GM18519 (cell line): Measurements from ENCODE around the gene FTO.

Experiments used
- ATAC-seq: cut with Tn5 transposase; IDR thresholded peaks from one replicate; pipeline ENCODE4 v1.9.1; 2021; ENCODE audit warnings: mild to moderate bottlenecking, moderate library complexity; ENCODE audit not compliant: unreplicated experiment, low FRiP score

The FTO gene

DNA sequence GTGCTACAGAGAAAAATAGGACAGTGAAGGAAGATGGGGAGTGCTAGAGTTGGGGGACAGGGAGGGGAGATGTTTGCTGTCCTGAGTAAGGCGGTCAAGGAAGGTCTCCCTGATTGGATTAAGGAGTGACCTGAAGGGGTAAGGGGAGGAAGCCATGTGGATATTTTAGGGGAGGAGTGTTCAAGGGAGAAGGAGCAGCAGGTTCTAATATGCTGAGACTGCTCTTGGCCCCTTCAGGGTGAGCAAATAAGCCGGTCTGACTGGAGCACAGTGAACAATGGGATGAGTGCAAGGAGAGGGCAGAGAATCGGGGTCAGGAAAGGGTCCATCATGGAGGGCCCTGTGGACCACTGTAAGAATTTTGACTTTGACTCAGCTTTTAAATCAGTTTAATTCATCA is 393.8 kb downstream of the FTO start:
- ATAC-seq: no peak

DNA sequence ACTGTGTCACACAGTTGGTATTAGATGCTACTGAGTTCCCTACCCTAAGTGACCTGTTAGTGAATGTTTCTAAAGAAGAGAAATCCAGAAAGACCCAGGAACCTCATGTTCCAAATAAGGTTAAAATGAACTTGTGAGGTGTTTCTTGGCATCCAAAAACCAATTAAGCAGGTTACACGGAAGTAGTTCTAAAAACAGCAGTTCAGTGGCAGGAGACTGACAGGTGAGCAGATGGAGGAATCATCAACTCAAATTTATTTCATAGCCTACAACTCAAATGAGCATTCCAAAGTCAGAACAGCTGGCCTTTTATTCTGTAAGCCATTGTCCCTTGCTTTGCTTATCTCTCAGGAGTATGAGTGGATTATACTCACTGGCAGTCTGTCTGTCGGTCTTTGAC is 394.3 kb downstream of the FTO start:
- ATAC-seq: no peak

DNA sequence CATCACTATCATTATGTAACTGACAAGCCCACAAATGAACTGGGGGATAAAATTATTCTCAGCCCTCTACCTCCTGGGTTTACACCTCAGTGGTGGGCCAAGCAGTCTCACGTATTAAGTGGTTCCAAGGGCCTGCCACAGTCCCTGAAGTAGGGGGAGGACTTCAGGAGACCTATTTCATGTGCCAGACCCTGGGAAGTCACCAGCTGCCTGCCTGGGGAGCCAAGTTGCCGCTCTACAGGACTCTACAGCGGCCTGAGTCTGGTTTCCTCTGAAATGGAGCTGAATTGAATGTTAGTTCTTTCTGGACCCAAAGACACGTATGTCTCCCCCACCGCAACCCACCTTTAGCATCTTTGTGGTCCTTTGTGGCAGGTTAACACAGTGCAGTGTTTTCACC is 395.7 kb downstream of the FTO start:
- no peak for ATAC-seq

DNA sequence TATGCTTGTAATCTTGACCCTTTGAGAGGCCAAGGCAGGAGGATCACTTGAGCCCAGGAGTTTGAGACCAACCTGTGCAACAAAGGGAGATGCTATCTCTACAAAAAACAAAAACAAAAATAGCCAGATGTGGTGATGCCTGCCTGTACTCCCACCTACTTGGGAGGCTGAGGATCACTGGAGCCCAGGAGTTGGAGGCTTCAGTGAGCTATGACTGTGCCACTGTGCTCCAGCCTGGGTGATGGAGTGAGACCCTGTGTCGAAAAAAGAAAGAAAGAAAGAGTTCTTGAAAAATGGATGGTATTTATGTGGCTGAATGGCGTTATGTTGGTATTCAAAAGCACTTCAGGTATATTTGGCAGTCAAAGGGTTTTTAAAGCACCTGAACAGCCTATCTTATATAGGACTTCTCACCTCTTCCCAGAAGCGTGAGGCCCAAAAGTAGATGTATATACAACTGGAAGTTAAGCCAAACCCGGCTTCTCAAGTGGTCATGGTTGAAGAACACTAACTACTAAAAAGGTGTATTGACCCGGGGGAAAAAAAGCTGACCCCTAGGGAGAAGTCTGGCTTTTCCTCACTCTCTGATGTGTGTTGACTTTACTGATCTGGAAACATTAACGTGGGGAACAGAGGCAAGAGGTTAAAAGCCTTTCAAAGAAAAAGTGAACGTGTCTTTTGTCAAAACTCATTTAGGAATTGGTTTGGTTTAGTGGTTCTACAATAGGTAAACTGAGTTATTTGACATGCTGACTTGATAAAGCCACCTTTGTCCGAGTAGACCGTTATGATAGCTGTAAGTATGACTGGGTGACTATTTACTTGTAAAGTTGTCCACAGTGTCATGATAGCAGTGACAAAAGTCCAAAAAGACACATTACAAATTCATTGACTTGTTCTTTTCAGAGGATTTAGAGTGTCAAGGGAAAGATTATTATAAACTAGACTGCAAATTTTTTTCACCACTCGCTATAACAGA is 399.2 kb downstream of the FTO start:
- ATAC-seq: no peak

DNA sequence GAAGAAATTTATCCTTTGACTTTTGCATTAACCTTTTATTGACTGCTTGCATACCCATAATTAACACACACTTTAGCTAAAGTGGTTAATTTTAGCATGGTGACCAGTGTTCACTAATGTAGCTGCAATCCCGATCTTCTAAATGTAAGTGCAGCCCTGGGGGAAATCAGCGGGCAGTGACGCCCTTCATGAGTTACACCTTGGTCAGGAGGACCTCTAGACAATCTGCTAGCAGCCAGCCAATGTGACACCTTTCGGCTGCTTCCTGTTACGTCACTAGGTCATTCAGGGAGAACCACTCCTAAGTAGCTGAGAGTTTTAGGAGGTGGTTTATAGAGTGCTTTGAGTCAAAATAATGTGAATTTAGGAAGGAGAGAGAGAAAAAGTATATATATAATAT is 402.1 kb downstream of the FTO start:
- no peak for ATAC-seq

DNA sequence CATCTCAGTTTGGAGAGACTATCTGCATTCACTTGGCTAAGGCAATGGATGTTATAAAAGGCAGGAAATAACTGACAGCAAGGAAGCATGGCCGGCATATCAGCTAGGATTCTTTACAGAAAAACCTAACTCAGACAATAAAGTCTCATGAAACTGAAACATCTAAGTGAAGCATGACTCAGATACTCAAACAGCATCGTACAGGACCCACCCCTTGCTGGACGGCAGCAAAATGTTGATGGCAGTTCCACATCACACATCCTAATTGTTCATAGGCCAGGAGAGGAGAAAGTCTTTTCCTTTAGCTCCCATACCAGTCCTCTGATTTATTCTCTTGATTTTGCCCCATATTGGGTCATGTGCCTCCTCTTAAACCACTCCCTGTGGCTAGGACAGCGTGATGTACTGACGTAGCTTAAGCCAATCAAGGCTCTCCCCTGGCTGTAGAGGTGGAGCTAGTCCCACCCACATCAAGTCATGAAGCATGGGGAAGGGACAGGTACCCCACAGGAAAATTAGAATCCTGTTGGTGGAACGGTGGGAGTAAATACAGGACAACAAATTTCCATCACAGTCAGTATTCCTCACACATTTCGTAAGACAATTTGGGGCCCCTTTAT is 403.7 kb downstream of the FTO start:
- ATAC-seq: no peak

DNA sequence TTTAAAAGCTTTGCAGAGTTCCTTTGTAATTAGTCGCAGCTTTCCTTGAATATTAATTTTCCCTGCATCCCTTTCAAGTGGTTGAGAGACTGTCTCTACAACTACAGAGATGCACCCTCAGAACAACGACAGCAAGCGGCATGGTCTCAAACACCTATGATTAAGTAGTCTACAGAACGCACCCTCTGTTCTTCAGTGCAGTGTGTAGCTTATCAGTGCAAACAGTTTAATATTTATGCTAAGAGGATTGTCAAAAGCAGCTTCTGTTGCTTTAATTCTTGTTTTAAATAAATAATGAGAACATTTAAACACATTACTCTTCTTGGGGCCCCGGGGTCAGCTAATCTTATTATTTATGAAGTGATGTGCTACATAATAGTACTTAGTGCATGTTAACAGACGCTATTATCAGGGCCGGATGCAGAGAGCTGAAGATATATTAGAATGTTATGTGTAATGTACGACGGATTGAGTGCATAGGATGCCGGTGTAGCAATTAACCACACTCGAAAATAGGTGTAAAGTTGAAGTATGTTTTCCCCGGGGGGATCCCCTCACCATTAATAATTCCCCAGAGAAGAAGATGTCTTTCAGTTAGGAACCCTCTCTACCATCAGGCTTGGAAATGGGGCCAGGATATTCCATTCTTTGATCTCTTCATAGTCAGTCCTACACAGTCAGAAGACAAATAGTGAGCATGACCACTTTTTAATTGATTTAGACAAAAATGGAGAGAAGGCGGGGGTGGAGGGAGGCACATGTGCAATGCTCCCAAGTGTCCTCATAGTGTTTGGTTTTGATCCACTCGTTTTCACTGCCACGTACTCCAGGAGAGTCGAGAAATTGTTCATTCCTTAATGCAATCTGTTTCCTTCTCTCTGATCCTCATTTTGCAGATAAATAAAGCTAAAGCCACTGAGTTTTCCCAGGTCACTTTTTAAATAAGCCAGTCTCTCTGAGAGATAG is 406.3 kb downstream of the FTO start:
- no peak for ATAC-seq

DNA sequence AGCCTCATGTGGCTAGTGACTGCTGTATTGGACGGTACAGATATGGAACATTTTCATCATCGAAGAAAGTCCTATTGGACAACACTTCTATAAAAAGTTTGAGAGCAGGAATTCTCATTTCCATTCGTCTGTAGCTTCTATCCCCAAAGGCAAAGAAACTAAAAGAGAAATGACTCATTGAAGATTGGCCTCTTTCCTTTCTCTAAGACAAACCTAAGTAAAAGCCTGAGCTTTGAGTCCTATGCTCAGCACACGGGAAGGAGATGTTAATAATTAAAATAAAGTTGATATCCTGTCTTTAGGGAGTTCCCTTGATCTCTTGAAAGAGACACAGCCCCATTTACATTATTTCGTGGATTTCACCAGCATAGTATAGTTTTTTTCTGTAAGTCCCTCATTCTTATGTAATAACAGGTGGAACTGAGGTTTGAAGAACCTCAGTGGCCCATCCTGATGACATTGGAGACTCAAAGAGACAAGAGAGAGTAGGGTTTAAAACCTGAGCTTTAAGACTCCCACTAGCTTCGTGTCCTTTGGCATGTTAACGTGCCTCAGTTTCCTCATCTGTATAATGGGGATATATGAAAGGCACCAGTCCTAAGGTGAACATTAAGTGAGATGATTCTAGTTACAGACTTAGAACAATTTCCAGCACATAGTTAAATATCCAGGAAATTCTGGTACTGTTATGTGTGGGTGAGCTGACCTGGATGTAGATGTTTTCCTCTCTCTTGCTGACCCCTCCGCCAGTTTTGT is 408.7 kb downstream of the FTO start:
- no peak for ATAC-seq

DNA sequence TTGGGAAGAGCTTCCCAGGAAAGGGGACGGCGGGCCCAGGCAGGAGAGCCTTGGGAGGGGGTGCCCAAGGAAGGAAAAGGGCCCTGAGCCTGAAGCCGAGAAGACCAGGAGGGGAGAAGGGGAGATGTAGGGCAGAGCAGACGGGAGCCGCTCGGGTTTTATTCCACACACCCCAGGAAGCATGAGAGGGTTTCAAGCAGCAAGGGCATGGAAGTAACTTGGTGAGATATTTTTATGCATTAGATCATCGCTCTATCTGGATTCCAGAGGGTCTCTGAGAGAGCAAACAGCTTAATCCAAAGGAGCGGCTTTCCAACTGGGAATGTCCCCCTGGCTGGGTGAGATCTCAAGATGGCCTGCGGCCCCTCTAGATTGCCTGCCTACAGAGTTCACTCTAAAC is 411.6 kb downstream of the FTO start:
- ATAC-seq: no peak

DNA sequence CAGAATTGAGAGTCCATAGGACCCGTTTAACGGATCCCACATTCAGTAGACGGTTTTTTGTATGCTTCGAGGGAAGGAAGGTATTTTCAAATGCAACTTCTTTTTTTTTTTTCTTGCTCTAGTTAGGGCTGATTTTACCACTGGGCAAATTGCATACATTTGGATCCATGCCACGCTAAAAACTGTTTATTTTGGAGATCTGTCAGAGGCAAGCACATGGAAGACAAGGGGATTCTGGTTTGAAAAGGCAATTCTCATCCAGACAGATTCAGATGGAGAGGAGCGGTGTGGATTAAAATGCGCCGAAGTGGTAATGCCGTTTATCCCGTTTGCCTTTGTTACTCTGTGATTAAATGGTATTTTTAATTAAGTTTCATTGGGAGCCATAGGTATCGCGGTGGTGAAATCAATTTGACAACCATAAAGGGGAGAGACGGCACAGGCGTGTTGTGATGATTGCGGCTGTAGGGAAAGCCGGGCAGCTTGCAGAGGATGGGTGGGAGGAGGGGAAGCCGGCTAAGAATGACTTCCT is 412.2 kb downstream of the FTO start:
- ATAC-seq: no peak

DNA sequence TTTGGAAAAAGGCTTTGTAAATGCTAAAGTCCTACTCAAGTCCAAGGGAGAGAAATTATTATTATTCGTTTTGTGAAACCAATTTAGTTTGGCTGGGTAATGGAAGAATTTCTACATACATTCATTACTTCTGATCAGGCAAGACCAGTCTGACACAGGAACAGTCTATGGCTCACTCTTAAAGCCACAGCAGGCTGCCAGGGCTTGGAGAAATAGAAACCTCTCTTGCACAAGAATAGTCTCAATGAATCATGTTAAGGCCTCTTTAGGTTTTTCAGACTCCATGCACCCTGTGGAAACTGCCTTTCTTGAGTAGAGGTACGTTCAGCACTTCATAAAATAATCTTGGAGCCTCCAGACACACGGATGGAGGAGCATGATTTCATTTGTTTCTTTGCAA is 414.9 kb downstream of the FTO start:
- ATAC-seq: no peak

DNA sequence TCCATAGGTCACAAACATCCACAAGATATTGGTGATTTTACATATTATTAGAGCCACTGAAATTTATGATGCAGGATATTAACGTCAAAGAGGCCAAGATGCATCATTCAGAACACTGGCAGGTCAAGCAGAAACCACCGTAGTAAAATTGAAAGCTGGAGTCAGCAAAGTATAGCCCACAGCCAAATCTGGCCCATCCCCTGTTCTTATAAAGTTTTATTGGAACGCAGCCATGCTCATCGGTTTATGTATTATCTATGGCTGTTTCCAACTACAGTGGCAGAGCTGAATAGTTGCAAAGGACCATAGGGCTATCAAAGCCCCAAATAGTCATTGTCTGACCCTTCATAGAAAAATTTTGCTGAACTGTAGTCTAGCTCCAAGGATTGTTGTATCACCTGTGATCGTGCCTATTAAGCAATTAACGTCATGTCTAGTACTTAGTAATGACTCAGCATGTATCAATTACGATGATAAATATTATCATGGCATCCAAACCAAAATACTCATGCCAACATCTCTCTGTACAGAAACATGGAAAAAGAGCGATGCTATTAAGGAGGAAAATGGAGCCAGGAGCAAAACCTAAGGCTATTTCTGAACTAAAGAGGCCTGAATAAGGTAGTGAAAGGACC is 417.0 kb downstream of the FTO start:
- no peak for ATAC-seq

DNA sequence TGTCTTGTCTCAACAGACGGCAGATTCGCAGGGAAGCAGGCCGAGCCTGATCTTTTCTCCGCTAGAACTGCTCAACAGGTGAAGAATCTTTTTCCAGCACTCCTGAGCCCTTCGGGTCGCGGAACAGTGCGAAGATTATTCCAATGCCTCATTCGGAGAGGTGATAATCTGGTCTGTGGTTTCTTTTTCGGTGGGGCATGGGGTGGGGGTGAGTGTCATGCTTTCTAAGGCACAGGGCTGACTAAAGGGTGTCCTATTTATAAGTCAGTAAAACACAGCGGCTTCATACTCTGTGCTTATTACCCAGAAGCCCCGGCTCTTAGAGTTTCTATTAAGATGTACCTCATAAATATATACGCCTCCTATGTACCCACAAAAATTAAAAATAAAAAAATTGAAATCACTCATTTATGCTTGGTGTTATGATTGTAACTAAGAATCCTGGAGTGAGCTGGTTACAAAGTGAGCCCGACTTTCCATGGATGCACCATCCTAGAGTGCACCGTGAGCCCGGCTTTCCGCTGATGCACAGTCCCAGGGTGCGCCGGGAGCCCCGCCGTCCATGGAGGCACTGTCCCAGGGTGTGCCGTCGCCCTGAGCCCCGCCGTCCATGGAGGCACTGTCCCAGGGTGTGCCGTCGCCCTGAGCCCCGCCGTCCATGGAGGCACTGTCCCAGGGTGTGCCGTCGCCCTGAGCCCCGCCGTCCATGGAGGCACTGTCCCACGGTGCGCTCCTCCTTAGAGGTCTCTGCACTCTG is 417.8 kb downstream of the FTO start:
- ATAC-seq: no peak

DNA sequence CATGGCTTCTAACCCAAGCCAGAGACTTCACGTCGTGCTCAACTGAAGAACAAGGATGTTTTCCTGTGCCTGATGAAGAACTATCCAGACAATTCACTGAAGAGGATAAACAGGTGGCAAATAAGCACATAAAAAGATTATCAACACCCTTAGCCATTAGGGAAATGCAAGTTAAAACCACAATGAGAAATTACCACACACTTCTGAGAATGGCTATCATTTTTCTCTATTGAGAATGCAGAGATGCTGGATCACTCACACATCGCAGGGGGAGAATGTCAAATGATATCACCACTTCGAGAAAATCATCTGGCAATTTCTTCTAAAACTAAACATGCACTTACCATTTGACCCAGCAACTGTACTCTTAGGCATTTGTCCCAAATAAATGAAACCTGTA is 419.8 kb downstream of the FTO start:
- no peak for ATAC-seq

DNA sequence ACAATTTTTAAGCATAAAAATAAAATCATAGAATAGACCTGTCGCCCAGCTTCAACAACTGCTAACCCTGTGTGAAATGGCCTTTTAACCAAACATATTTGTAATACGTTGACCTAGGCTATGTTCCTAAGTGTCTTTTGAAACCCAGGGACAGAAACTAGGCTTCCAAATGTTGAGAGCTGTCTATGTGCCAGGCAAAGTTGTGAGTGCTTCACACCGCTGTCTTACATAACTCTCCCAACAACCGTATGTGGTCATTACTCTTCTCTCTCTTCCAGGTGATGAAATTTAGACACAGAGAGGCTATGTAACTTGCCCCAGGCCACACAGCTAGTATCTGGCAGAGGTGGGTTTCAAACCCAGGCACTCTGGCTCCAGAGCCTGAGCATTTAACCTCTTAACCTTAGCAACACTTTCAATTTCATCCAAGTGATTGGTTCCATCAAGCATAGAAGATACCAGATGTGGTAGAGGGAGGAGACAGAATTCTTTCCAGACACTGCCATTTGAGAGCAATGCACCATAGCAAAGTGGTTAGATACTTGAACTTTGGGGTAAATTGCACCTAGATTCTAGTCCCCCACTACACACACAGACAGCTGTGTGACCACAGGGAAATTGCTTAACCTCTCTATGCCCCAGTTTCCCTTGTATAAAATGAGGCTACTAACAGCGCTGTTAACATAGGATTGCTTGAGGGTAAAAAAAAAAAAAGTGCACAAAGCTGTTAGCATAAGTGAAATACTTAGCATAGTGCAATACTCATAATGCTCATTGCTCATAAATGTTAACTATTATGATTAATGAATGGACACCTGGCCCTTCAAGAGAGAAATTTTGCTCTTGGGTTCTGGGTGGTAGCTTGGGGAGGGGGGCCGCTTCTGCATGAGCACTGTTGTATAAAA is 422.0 kb downstream of the FTO start:
- ATAC-seq: no peak

DNA sequence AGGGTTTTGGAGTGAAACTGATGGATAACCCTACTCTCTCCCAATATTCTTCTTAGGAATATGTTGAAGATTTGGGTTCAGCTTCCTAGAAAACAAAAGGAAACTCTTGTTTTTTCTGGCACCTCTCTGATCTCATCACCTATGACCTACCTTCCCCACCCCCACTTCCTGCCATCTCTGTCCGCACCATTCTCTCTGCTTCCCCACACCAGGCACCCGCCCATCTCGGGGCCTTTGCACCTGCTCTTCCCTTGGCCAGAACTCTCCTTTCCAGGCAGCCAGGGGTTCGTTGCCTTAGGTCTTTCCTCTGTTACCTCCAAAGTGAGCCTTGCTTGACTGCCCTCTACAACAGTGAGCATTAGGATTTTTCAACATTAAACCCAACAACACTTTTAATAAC is 423.0 kb downstream of the FTO start:
- ATAC-seq: no peak

DNA sequence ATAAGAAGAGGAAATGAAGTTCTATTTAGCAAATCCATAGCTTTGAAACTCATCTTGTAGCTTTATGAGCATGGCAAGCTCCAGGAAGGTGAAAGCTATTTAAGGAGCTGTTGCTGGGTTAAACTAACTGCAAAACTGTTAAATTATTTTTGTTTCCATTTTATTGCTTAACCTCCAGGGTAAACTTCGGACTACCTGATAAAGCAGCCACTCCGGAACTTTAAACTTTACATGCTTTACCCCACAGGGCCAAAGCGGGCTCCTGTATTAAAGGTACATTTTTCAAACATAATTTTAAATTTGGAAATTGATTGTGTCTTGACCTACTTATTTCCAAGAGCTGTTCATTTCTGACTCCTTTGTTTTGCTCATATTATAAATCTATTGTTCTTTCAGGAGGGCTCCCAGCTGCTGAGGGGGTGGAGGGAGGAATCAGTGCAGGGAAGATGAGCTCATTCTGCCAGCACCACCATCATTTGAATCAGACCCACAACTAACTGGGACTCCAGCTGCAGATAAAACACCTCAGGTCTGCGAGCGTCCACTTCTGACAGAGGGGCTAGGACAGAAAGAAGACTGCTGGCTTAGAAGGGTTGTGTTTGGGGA is 424.8 kb downstream of the FTO start:
- ATAC-seq: no peak
